ENCODE measurements around the gene LRRIQ1. TPM values are rescaled to one million over a fixed set of nuclear protein-coding genes. Genes with fewer than 3 reads are reported as not detected.
A peak's percentile ranks its signal among the peaks of the same experiment; 100 is the strongest.

Gene LRRIQ1
- total and polyA plus RNA-seq, 2 donors (not counting 1 experiment from before 2014, with no cell fraction given), result not detected

DNA sequence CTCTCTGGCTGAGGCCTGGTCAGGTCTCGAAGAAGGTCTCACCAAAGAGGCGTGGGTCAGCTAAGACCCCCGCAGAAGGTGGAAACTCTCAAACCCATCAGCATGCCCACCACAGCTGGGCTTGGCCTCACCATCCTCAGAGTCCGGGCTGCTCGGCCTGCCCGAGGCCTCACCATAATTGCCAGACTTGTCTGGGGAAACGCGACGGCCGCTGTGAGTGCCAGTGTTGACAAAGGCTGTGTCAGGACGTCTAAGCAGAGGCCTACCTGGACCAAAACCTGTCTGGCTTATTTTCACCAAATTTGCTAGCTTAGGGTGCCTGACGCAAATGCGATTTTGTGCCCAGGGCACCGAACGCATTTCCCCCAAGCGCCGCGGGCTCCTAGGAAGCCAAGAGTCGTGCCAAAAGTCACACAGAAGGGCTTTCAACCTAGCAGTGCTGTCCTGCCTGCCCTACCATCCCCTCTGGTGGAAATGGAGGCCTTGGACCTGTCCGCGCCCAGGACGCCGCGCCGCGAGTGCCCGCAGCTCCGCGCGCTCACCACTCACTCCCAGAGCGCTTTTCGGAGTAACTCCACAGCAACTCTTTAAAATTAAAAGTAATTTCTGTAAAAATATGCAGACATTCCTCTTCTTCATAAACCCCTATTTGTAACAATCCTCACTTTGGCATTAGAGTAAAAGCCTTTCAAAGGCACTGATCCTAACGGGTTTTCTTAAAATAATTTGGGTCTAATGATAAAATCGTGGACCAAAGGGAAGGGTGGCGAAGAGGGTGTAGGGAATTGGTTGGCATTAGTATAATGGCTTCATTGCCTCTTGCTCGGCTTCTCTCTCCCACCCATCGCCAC is 242.7 kb downstream of the LRRIQ1 start:
- intact Hi-C loops (cut with micrococcal nuclease), result no loop called here
- Histone ChIP-seq H3K79me2 (ENCODE audit: control insufficient read depth, insufficient read depth, low read length) (no peaks in the 10 kb centered on the region), H3K4me2 (replicated peaks; ENCODE audit: low read depth, low read length, poor library complexity, severe bottlenecking) (no peak overlapping the region), H3K9me3 (ENCODE audit: control extremely low read depth in 1 of 3, control insufficient read depth in 2 of 3, insufficient read depth in 1 of 3, low read length in 2 of 3) (peaks cover 0 to 23% (median 0%) of the 10 kb centered on the region in 3 donors), H4K20me1 (ENCODE audit: control insufficient read depth, insufficient read depth, low read length, poor library complexity, severe bottlenecking) (no peaks in the 10 kb centered on the region), H3K27me3 (replicated peaks in 1 of 4; ENCODE audit: control extremely low read depth in 1 of 4, control insufficient read depth in 3 of 4, insufficient read depth in 4 of 4, low read length in 3 of 4) (peaks cover 1 to 56% (median 45%) of the 10 kb centered on the region in 4 experiments), H3K9ac (ENCODE audit: low read length) (no peak overlapping the region), H3K27ac (ENCODE audit: low read length in 2 of 2) (no peak overlapping the region), H3K4me1 (ENCODE audit: control insufficient read depth in 2 of 2, insufficient read depth in 2 of 2, low read length in 2 of 2) (peaks cover 8 to 11% of the 10 kb centered on the region in 2 donors), H2AFZ (ENCODE audit: insufficient read depth, low read depth, low read length, poor library complexity, severe bottlenecking) (no peak overlapping the region), H3K36me3 (replicated peaks in 1 of 2; ENCODE audit: control extremely low read depth in 1 of 2, control insufficient read depth in 1 of 2, extremely low read depth in 1 of 2, insufficient read depth in 2 of 2, low read length in 1 of 2) (no peaks in the 10 kb centered on the region), H3K4me3 (ENCODE audit: control extremely low read depth in 1 of 5, extremely low read depth in 1 of 5, insufficient read depth in 1 of 5, low read depth in 2 of 5, low read length in 4 of 5) (no peak overlapping the region)
- H3K4me1 Mint-ChIP-seq, result peaks cover 10% of the 10 kb centered on the region
- peaks cover 70% of the 10 kb centered on the region for H3K27me3 Mint-ChIP-seq
- TF ChIP-seq, protein P1, sequence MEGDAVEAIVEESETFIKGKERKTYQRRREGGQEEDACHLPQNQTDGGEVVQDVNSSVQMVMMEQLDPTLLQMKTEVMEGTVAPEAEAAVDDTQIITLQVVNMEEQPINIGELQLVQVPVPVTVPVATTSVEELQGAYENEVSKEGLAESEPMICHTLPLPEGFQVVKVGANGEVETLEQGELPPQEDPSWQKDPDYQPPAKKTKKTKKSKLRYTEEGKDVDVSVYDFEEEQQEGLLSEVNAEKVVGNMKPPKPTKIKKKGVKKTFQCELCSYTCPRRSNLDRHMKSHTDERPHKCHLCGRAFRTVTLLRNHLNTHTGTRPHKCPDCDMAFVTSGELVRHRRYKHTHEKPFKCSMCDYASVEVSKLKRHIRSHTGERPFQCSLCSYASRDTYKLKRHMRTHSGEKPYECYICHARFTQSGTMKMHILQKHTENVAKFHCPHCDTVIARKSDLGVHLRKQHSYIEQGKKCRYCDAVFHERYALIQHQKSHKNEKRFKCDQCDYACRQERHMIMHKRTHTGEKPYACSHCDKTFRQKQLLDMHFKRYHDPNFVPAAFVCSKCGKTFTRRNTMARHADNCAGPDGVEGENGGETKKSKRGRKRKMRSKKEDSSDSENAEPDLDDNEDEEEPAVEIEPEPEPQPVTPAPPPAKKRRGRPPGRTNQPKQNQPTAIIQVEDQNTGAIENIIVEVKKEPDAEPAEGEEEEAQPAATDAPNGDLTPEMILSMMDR (IDR thresholded peaks at IDR 0.05), result no peak
- POLR2A ChIA-PET, result no interaction called here
- no peak for ATAC-seq (ENCODE audit: low read depth)
- no peak overlapping the region for H3K27ac Mint-ChIP-seq
- H3K4me3 Mint-ChIP-seq, result no peak overlapping the region
- H3K9me3 Mint-ChIP-seq (ENCODE audit: insufficient read depth), result no peaks in the 10 kb centered on the region
- 12% methylated on average over 19 of the region's 37 CpGs for WGBS (ENCODE audit: insufficient coverage)
- CTCF ChIA-PET, result no interaction called here
- peak; percentile 7 for DNase-seq

DNA sequence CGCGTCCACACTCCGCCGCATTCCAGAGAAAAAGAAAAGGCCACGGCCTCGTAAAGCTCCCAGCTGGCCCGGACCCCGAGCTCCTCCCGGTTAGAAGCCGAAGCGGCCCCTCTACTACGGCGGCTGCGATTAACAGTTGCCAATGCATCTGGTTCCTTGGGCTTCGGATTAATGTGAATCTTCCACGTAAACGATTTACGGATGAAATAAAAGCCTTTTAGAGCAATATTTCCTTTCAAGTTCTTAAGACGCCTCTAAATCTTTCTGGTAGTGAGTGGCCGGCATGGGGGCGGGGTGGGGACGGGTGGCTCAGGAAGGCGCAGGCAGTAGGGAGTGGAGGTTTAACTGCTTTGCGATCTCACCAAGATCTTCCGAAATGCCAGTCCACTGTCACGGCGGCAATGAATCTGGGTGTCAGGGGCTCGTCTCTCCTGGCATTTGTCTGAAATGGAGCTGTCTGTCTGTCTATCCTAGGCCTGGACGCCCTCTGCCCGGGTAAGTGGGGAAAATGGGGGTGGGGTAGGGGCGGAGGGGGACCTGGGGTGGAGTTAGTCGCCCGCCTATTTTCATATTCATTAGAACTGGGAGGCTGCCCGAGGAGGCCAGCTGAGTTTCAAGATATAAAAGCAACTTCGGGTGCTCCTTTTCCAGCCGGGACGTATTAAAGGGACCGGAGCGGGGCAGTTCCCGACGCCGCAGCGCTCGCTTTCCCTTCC is 243.5 kb downstream of the LRRIQ1 start:
- intact Hi-C loops (cut with micrococcal nuclease), result no loop called here
- no peak overlapping the region for H3K27ac Mint-ChIP-seq
- WGBS (ENCODE audit: insufficient coverage), result 6% methylated on average over 30 of the region's 44 CpGs

More for the DNA sequence above, 243.5 kb downstream of the LRRIQ1 start:
- Mint-ChIP-seq H3K4me1 (peaks cover 10% of the 10 kb centered on the region), H3K27me3 (peaks cover 62% of the 10 kb centered on the region), H3K9me3 (ENCODE audit: insufficient read depth) (no peaks in the 10 kb centered on the region), H3K4me3 (no peak overlapping the region)
- H2AFZ ChIP-seq (ENCODE audit: insufficient read depth, low read depth, low read length, poor library complexity, severe bottlenecking), result no peak overlapping the region
- H3K36me3 ChIP-seq (replicated peaks in 1 of 2; ENCODE audit: control extremely low read depth in 1 of 2, control insufficient read depth in 1 of 2, extremely low read depth in 1 of 2, insufficient read depth in 2 of 2, low read length in 1 of 2), result no peaks in the 10 kb centered on the region
- H3K9me3 ChIP-seq (ENCODE audit: control extremely low read depth in 1 of 3, control insufficient read depth in 2 of 3, insufficient read depth in 1 of 3, low read length in 2 of 3), result peaks cover 0 to 23% (median 0%) of the 10 kb centered on the region in 3 donors
- no peaks in the 10 kb centered on the region for H4K20me1 ChIP-seq (ENCODE audit: control insufficient read depth, insufficient read depth, low read length, poor library complexity, severe bottlenecking)
- no peak overlapping the region for H3K27ac ChIP-seq (ENCODE audit: low read length in 2 of 2)
- peak overlapping the region; percentile 54 for H3K4me2 ChIP-seq (replicated peaks; ENCODE audit: low read depth, low read length, poor library complexity, severe bottlenecking)
- DNase-seq (peak; percentile 3), ATAC-seq (ENCODE audit: low read depth) (no peak)
- ChIA-PET CTCF (no interaction called here), POLR2A (no interaction called here)
- peaks cover 1 to 52% (median 42%) of the 10 kb centered on the region in 4 experiments for H3K27me3 ChIP-seq (replicated peaks in 1 of 4; ENCODE audit: control extremely low read depth in 1 of 4, control insufficient read depth in 3 of 4, insufficient read depth in 4 of 4, low read length in 3 of 4)
- H3K4me1 ChIP-seq (ENCODE audit: control insufficient read depth in 2 of 2, insufficient read depth in 2 of 2, low read length in 2 of 2), result peaks cover 8 to 11% of the 10 kb centered on the region in 2 donors
- H3K9ac ChIP-seq (ENCODE audit: low read length), result no peak overlapping the region
- TF ChIP-seq, protein P1 (IDR thresholded peaks at IDR 0.05), result no peak
- TF ChIP-seq EZH2 (IDR thresholded peaks at IDR 0.05; ENCODE audit: borderline replicate concordance, insufficient read depth, low read depth, low read length, poor library complexity, severe bottlenecking), result no peak
- no peak overlapping the region for H3K4me3 ChIP-seq (ENCODE audit: control extremely low read depth in 1 of 5, extremely low read depth in 1 of 5, insufficient read depth in 1 of 5, low read depth in 2 of 5, low read length in 4 of 5)
- H3K79me2 ChIP-seq (ENCODE audit: control insufficient read depth, insufficient read depth, low read length), result no peaks in the 10 kb centered on the region
